Astrocyte (in vitro differentiated cells and primary cell): ENCODE results near the gene FAHD1. TPM values are rescaled to one million over a fixed set of nuclear protein-coding genes. Genes with fewer than 3 reads are reported as not detected.
"Not testable (repeated sequence)": the region's sequence is repeated elsewhere in the genome, so short reads cannot be mapped to it uniquely, and the experiment has no call there.

ENCODE experiments used
- DNase-seq: peaks from one replicate; pipeline ENCODE4 v3.0.0-alpha.2; 2010; ENCODE audit warnings: low read depth
- FAIRE-seq: peaks from 2 replicates; lab custom pipeline; 2011; peaks lifted over from hg19 to GRCh38; lab: Jason Lieb, UNC
- H2AFZ ChIP-seq: 2 replicates; pipeline ENCODE4 v1.6.0; 2012; ENCODE audit warnings: low read depth, low read length, inconsistent platforms
- H3K27ac ChIP-seq: 2 replicates; pipeline ENCODE4 v1.5.1; 2011; ENCODE audit warnings: low read depth, low read length, inconsistent platforms
- H3K27me3 ChIP-seq: 2 replicates; pipeline ENCODE4 v1.6.0; 2011; ENCODE audit warnings: low read length, inconsistent platforms; ENCODE audit not compliant: insufficient read depth
- H3K36me3 ChIP-seq: 2 replicates; pipeline ENCODE4 v1.5.1; 2011; ENCODE audit warnings: low read length, inconsistent platforms; ENCODE audit not compliant: insufficient read depth
- H3K4me1 ChIP-seq: 2 replicates; pipeline ENCODE4 v1.5.1; 2011; ENCODE audit warnings: low read length, inconsistent platforms; ENCODE audit not compliant: insufficient read depth
- H3K4me2 ChIP-seq: 2 replicates; pipeline ENCODE4 v1.6.0; 2012; ENCODE audit warnings: low read length, inconsistent platforms
- H3K4me3 ChIP-seq: 2 replicates; pipeline ENCODE4 v1.5.1; 2011; ENCODE audit warnings: low read depth, mild to moderate bottlenecking, low read length, inconsistent platforms; ENCODE audit not compliant: insufficient read depth
- H3K79me2 ChIP-seq: 2 replicates; pipeline ENCODE4 v1.6.0; 2012; ENCODE audit warnings: mild to moderate bottlenecking, low read length, inconsistent platforms; ENCODE audit not compliant: insufficient read depth
- H3K9ac ChIP-seq: 2 replicates; pipeline ENCODE4 v1.6.0; 2012; ENCODE audit warnings: mild to moderate bottlenecking, low read length, inconsistent platforms
- H3K9me3 ChIP-seq: 2 replicates; pipeline ENCODE4 v1.5.1; 2012; ENCODE audit warnings: low read depth, mild to moderate bottlenecking, low read length, inconsistent platforms; ENCODE audit not compliant: insufficient read depth
- H4K20me1 ChIP-seq: 2 replicates; pipeline ENCODE4 v1.6.0; 2012; ENCODE audit warnings: low read length, inconsistent platforms; ENCODE audit not compliant: insufficient read depth
- H3K27ac Mint-ChIP-seq: one replicate; pipeline ENCODE4 v1.8.0; 2021; ENCODE audit warnings: mild to moderate bottlenecking, mixed read lengths; ENCODE audit not compliant: unreplicated experiment
- H3K27me3 Mint-ChIP-seq: one replicate; pipeline ENCODE4 v1.8.0; 2021; ENCODE audit warnings: low read depth, mixed read lengths; ENCODE audit not compliant: unreplicated experiment
- H3K36me3 Mint-ChIP-seq: one replicate; pipeline ENCODE4 v1.8.0; 2021; ENCODE audit warnings: low read depth, mixed read lengths; ENCODE audit not compliant: unreplicated experiment
- H3K4me1 Mint-ChIP-seq: one replicate; pipeline ENCODE4 v1.8.0; 2021; ENCODE audit warnings: low read depth, mixed read lengths; ENCODE audit not compliant: unreplicated experiment
- H3K4me3 Mint-ChIP-seq: one replicate; pipeline ENCODE4 v1.8.0; 2021; ENCODE audit warnings: mild to moderate bottlenecking, moderate library complexity, mixed read lengths; ENCODE audit not compliant: unreplicated experiment
- H3K9me3 Mint-ChIP-seq: one replicate; pipeline ENCODE4 v1.8.0; 2021; ENCODE audit warnings: mild to moderate bottlenecking, mixed read lengths; ENCODE audit not compliant: unreplicated experiment
- CTCF ChIP-seq: IDR thresholded peaks from 2 replicates; pipeline ENCODE4 v1.5.1; 2011; ENCODE audit warnings: low read depth, mild to moderate bottlenecking, inconsistent platforms, low read length, moderate library complexity; ENCODE audit not compliant: insufficient read depth
- EZH2 ChIP-seq: IDR thresholded peaks from 2 replicates; pipeline ENCODE4 v1.6.1; 2012; ENCODE audit warnings: mild to moderate bottlenecking, low read length, inconsistent platforms; ENCODE audit not compliant: insufficient read depth
- total RNA-seq: library from RNA; stranded (reverse); gene quantifications from 2 replicates; pipeline ENCODE4 v1.2.1, GENCODE V29; 2021

The FAHD1 gene
- total RNA-seq, 1 donor from 2014 or later: 25.8 TPM

- peaks cover 18% of the 10 kb centered on the region for H3K27me3 Mint-ChIP-seq
- H3K4me1 ChIP-seq: no peaks in the 10 kb centered on the region
- H2AFZ ChIP-seq: peak within 1 kb of the TSS; percentile 52
- no peaks in the 10 kb centered on the region for H3K79me2 ChIP-seq
- no peak for DNase-seq
- no peaks in the 10 kb centered on the region for H4K20me1 ChIP-seq
- peak within 1 kb of the TSS; percentile 94 for H3K27ac Mint-ChIP-seq
- peak within 1 kb of the TSS; percentile 23 for H3K4me3 ChIP-seq
- no peaks in the 10 kb centered on the region for H3K9me3 ChIP-seq
- peaks cover 12% of the 10 kb centered on the region for H3K27me3 ChIP-seq
- H3K9me3 Mint-ChIP-seq: peaks cover 4% of the 10 kb centered on the region
- FAIRE-seq: no peak
- no peaks in the 10 kb centered on the region for H3K36me3 ChIP-seq
- peak within 1 kb of the TSS; percentile 17 for H3K9ac ChIP-seq
- TF ChIP-seq CTCF: no peak
- TF ChIP-seq EZH2: peak; percentile 17
- H3K36me3 Mint-ChIP-seq: no peaks in the 10 kb centered on the region
- peak within 1 kb of the TSS; percentile 54 for H3K4me3 Mint-ChIP-seq
- H3K27ac ChIP-seq: peak within 1 kb of the TSS; percentile 38
- peak within 1 kb of the TSS; percentile 54 for H3K4me2 ChIP-seq
- H3K4me1 Mint-ChIP-seq: peaks cover 9% of the 10 kb centered on the region
These were observed 45.1 kb downstream of the FAHD1 start, which contains the start of gene MEIOB for GRCh38 chr16:1871974-1872635. Gene MEIOB (minus strand): TSS chr16:1872164. CDS start chr16:1868175, 3,989 bp downstream.

GRCh38 chr16:1874854-1875253, 47.8 kb downstream of the FAHD1 start:
- no peaks in the 10 kb centered on the region for H4K20me1 ChIP-seq
- no peak for FAIRE-seq
- Mint-ChIP-seq H3K27me3 (peaks cover 36% of the 10 kb centered on the region), H3K27ac (no peak overlapping the region), H3K9me3 (peaks cover 4% of the 10 kb centered on the region), H3K4me3 (no peak overlapping the region), H3K36me3 (no peaks in the 10 kb centered on the region), H3K4me1 (peaks cover 9% of the 10 kb centered on the region)
- no peak overlapping the region for H3K4me3 ChIP-seq
- peaks cover 29% of the 10 kb centered on the region for H3K27me3 ChIP-seq
- no peaks in the 10 kb centered on the region for H3K9me3 ChIP-seq
- TF ChIP-seq EZH2 (no peak), CTCF (no peak)
- no peaks in the 10 kb centered on the region for H3K79me2 ChIP-seq
- H3K4me1 ChIP-seq: no peaks in the 10 kb centered on the region
- H3K4me2 ChIP-seq: no peak overlapping the region
- DNase-seq: no peak
- H2AFZ ChIP-seq: no peak overlapping the region
- no peaks in the 10 kb centered on the region for H3K36me3 ChIP-seq
- no peak overlapping the region for H3K27ac ChIP-seq
- no peak overlapping the region for H3K9ac ChIP-seq

GRCh38 chr16:1876066-1876465, 49.1 kb downstream of the FAHD1 start:
- H3K36me3 Mint-ChIP-seq, H4K20me1 ChIP-seq, H3K9ac ChIP-seq, H3K4me3 ChIP-seq, FAIRE-seq, H3K27ac ChIP-seq, H3K9me3 Mint-ChIP-seq, H3K4me3 Mint-ChIP-seq, H3K4me2 ChIP-seq, H3K36me3 ChIP-seq, H2AFZ ChIP-seq, H3K27ac Mint-ChIP-seq, H3K9me3 ChIP-seq, H3K4me1 Mint-ChIP-seq, H3K4me1 ChIP-seq, H3K79me2 ChIP-seq, DNase-seq: not testable (repeated sequence)
- peaks cover 29% of the 10 kb centered on the region for H3K27me3 ChIP-seq
- peaks cover 36% of the 10 kb centered on the region for H3K27me3 Mint-ChIP-seq
